ENCODE measurements around the gene DHRS1.

DNA sequence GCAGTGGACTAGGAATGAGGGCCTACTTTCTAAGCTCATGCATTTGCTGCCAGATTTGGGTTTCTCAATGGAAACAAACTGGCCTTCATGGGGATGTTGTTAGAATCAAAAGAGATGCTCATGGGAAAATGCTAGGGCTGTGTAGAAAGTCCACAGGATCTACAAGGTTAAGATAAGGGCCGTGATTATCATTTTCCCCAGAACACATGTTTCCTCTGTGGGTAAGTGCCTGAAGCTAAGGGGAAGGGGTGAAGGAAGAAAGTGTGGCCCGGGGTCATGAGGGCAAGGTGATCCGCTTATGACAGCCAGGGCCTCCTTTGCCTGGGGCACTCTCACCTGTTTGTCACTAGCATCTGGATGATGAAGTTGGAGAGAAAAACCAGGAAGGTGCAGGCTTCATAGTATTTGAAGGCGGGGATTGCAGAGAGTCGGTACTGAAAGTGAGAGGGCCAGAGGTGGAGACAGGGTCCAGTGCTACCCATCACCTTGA is 25.5 kb upstream of the DHRS1 start:
- TF ChIP-seq, protein P1, sequence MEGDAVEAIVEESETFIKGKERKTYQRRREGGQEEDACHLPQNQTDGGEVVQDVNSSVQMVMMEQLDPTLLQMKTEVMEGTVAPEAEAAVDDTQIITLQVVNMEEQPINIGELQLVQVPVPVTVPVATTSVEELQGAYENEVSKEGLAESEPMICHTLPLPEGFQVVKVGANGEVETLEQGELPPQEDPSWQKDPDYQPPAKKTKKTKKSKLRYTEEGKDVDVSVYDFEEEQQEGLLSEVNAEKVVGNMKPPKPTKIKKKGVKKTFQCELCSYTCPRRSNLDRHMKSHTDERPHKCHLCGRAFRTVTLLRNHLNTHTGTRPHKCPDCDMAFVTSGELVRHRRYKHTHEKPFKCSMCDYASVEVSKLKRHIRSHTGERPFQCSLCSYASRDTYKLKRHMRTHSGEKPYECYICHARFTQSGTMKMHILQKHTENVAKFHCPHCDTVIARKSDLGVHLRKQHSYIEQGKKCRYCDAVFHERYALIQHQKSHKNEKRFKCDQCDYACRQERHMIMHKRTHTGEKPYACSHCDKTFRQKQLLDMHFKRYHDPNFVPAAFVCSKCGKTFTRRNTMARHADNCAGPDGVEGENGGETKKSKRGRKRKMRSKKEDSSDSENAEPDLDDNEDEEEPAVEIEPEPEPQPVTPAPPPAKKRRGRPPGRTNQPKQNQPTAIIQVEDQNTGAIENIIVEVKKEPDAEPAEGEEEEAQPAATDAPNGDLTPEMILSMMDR (IDR thresholded peaks at IDR 0.05 in 2 of 3, conservative IDR thresholded peaks at IDR 0.05 in 1 of 3; ENCODE audit: borderline replicate concordance in 1 of 3, insufficient read depth in 1 of 3, low read depth in 2 of 3, low read length in 2 of 3), result no peak
- TF ChIP-seq, protein P2, sequence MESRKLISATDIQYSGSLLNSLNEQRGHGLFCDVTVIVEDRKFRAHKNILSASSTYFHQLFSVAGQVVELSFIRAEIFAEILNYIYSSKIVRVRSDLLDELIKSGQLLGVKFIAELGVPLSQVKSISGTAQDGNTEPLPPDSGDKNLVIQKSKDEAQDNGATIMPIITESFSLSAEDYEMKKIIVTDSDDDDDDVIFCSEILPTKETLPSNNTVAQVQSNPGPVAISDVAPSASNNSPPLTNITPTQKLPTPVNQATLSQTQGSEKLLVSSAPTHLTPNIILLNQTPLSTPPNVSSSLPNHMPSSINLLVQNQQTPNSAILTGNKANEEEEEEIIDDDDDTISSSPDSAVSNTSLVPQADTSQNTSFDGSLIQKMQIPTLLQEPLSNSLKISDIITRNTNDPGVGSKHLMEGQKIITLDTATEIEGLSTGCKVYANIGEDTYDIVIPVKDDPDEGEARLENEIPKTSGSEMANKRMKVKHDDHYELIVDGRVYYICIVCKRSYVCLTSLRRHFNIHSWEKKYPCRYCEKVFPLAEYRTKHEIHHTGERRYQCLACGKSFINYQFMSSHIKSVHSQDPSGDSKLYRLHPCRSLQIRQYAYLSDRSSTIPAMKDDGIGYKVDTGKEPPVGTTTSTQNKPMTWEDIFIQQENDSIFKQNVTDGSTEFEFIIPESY (IDR thresholded peaks at IDR 0.05; ENCODE audit: extremely low read depth, insufficient replicate concordance, low read length), result no peak
- TF ChIP-seq POLR2AphosphoS5 (IDR thresholded peaks at IDR 0.05; ENCODE audit: low read depth, low read length), result no peak
- TF ChIP-seq EZH2phosphoT487 (IDR thresholded peaks at IDR 0.05; ENCODE audit: borderline replicate concordance), result no peak
- no peak for TF ChIP-seq POLR2A (IDR thresholded peaks at IDR 0.05; ENCODE audit: borderline replicate concordance, extremely low read depth, insufficient read depth, insufficient read length)
- no peak for TF ChIP-seq EGR1 (IDR thresholded peaks at IDR 0.05; ENCODE audit: low read depth)
- no peak for TF ChIP-seq JUND (IDR thresholded peaks at IDR 0.05)
- TF ChIP-seq, protein P3, sequence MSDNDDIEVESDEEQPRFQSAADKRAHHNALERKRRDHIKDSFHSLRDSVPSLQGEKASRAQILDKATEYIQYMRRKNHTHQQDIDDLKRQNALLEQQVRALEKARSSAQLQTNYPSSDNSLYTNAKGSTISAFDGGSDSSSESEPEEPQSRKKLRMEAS (IDR thresholded peaks at IDR 0.05), result no peak
- no peak for TF ChIP-seq SIN3A (IDR thresholded peaks at IDR 0.05; ENCODE audit: low read depth)
- TF ChIP-seq FOSL1 (IDR thresholded peaks at IDR 0.05; ENCODE audit: low read depth), result no peak
- no peak for TF ChIP-seq SP1 (IDR thresholded peaks at IDR 0.05; ENCODE audit: low read depth)
- no peak for TF ChIP-seq EZH2 (IDR thresholded peaks at IDR 0.05)
- TF ChIP-seq CEBPB (IDR thresholded peaks at IDR 0.05; ENCODE audit: low read depth), result no peak

Data from HCT116 (cell line).